Activated CD4-positive, alpha-beta T cell treated with anti-CD3 and anti-CD28 coated beads for 36 hours (primary cell): ENCODE measurements around the gene PCDHGA5. TPM values are rescaled to one million over a fixed set of nuclear protein-coding genes. Genes with fewer than 3 reads are reported as not detected.

Source experiments
- ATAC-seq: fragments of 200-7000 bp; cut with Tn5 transposase; one replicate; pipeline ENCODE4 v1.10.0; 2021; ENCODE audit warnings: mild to moderate bottlenecking, moderate library complexity
- CTCF ChIA-PET: fragments of 350-600 bp; sonication (Branson Sonifier 250); formaldehyde crosslinking; loops from one replicate; lab custom pipeline; 2021; ENCODE audit warnings: antibody characterized with exemption; lab: Charles Lee
- POLR2A ChIA-PET: fragments of 350-600 bp; sonication (Branson Sonifier 250); formaldehyde crosslinking; loops from one replicate; lab custom pipeline; 2021; ENCODE audit warnings: antibody characterized with exemption, inconsistent platforms; lab: Charles Lee
- DNase-seq: peaks from one replicate; pipeline ENCODE4 v3.0.0-alpha.2; 2020
- H3K27ac Mint-ChIP-seq: one replicate; pipeline ENCODE4 v1.8.0; 2021; ENCODE audit warnings: mixed read lengths
- H3K27me3 Mint-ChIP-seq: one replicate; pipeline ENCODE4 v1.8.0; 2021; ENCODE audit warnings: mixed read lengths
- H3K36me3 Mint-ChIP-seq: one replicate; pipeline ENCODE4 v1.8.0; 2021; ENCODE audit warnings: low read depth, mixed read lengths
- H3K4me1 Mint-ChIP-seq: one replicate; pipeline ENCODE4 v1.8.0; 2021; ENCODE audit warnings: mixed read lengths
- H3K4me3 Mint-ChIP-seq: one replicate; pipeline ENCODE4 v1.8.0; 2021; ENCODE audit warnings: mild to moderate bottlenecking, moderate library complexity, mixed read lengths
- H3K9me3 Mint-ChIP-seq: one replicate; pipeline ENCODE4 v1.8.0; 2021; ENCODE audit warnings: low read depth, mixed read lengths
- intact Hi-C, 2 experiments: fragments of 100-400 bp; cut with DNase I in 1 of 2; cut with micrococcal nuclease in 1 of 2; formaldehyde crosslinking; loops; one replicate each; pipeline versions ENCODE4 v1.14.2 to v1.15.1; 2022 to 2024; cut with DNase I, micrococcal nuclease
- total RNA-seq, 2 experiments: library from RNA; stranded (reverse); gene quantifications; one replicate each; pipeline ENCODE4 v1.2.3, GENCODE V29; 2021

The PCDHGA5 gene
- total RNA-seq, 2 experiments from 2014 or later = 0.07 to 0.09 TPM

GRCh38 chr5:141351591-141351990, 12.4 kb upstream of the PCDHGA5 start:
- Mint-ChIP-seq H3K4me1 (no peaks in the 10 kb centered on the region), H3K4me3 (no peak overlapping the region), H3K9me3 (peaks cover 14% of the 10 kb centered on the region), H3K36me3 (peaks cover 8% of the 10 kb centered on the region), H3K27ac (no peak overlapping the region), H3K27me3 (peaks cover 65% of the 10 kb centered on the region)
- CTCF ChIA-PET = interaction anchor here (0.6 kb wide), 1 partner anchor 159 kb away, joined by 3 read pairs; the partner anchor contains the start of gene PCDHB10
- no peak for DNase-seq
- POLR2A ChIA-PET = no interaction called here
- ATAC-seq = no peak
- intact Hi-C loops = no loop called here

GRCh38 chr5:141354900-141355469, 9.0 kb upstream of the PCDHGA5 start, which contains the start of gene PCDHGA4:
PCDHGA4 (plus strand) TSS chr5:141355021; CDS start chr5:141355108, 87 bp downstream.
- H3K9me3 Mint-ChIP-seq = peaks cover 11% of the 10 kb centered on the region
- ATAC-seq (no peak), DNase-seq (no peak)
- peaks cover 9% of the 10 kb centered on the region for H3K36me3 Mint-ChIP-seq
- H3K4me3 Mint-ChIP-seq = peak within 1 kb of the TSS; percentile 37
- H3K4me1 Mint-ChIP-seq = peaks cover 2% of the 10 kb centered on the region
- peaks cover 68% of the 10 kb centered on the region for H3K27me3 Mint-ChIP-seq
- ChIA-PET POLR2A (no interaction called here), CTCF (interaction anchor here (0.8 to 2.0 kb wide), 11 partner anchors 9 to 203 kb away, joined by 3 to 8 read pairs (median 4); partner anchors contain the start of genes PCDHGA12, PCDHGA5, PCDHGB3 and TAF7)
- intact Hi-C loops = no loop called here
- H3K27ac Mint-ChIP-seq = no peak within 1 kb of the TSS

- Mint-ChIP-seq H3K4me1 (peaks cover 2% of the 10 kb centered on the region), H3K9me3 (peaks cover 17% of the 10 kb centered on the region), H3K27me3 (peaks cover 70% of the 10 kb centered on the region), H3K4me3 (peak overlapping the region; percentile 37), H3K36me3 (peaks cover 12% of the 10 kb centered on the region), H3K27ac (no peak overlapping the region)
- no peak for ATAC-seq
- DNase-seq = no peak
- intact Hi-C loops = no loop called here
- ChIA-PET CTCF (interaction anchor here (0.8 to 2.0 kb wide), 10 partner anchors 8 to 209 kb away, joined by 3 to 8 read pairs (median 4); partner anchors contain the start of genes PCDHGA12, PCDHGA5 and TAF7), POLR2A (no interaction called here)
These were observed 8.3 kb upstream of the PCDHGA5 start for GRCh38 chr5:141355641-141356040.

GRCh38 chr5:141356133-141356532, 7.8 kb upstream of the PCDHGA5 start:
- DNase-seq = no peak
- H3K27ac Mint-ChIP-seq = no peak overlapping the region
- H3K36me3 Mint-ChIP-seq = peaks cover 17% of the 10 kb centered on the region
- peaks cover 19% of the 10 kb centered on the region for H3K9me3 Mint-ChIP-seq
- POLR2A ChIA-PET = no interaction called here
- H3K27me3 Mint-ChIP-seq = peaks cover 70% of the 10 kb centered on the region
- CTCF ChIA-PET = interaction anchor here (0.6 to 2.0 kb wide), 9 partner anchors 22 to 208 kb away, joined by 3 to 8 read pairs (median 5); partner anchors contain the start of genes PCDHGA12 and TAF7
- H3K4me1 Mint-ChIP-seq = peaks cover 2% of the 10 kb centered on the region
- no peak for ATAC-seq
- intact Hi-C loops = no loop called here
- H3K4me3 Mint-ChIP-seq = no peak overlapping the region

- Mint-ChIP-seq H3K4me3 (no peak overlapping the region), H3K27ac (no peak overlapping the region), H3K9me3 (peaks cover 22% of the 10 kb centered on the region), H3K36me3 (peaks cover 19% of the 10 kb centered on the region), H3K27me3 (peaks cover 70% of the 10 kb centered on the region), H3K4me1 (peaks cover 2% of the 10 kb centered on the region)
- no peak for ATAC-seq
- CTCF ChIA-PET = interaction anchor here (0.6 to 1.5 kb wide), 2 partner anchors 63 to 207 kb away, joined by 3 to 5 read pairs; no protein-coding TSS in a partner anchor
- intact Hi-C loops = no loop called here
- POLR2A ChIA-PET = no interaction called here
- DNase-seq = no peak
These were observed 7.0 kb upstream of the PCDHGA5 start for GRCh38 chr5:141356950-141357349.

- Mint-ChIP-seq H3K9me3 (peaks cover 32% of the 10 kb centered on the region), H3K4me3 (peak within 1 kb of the TSS; percentile 61), H3K27ac (no peak within 1 kb of the TSS), H3K36me3 (peaks cover 26% of the 10 kb centered on the region), H3K27me3 (peaks cover 76% of the 10 kb centered on the region), H3K4me1 (peaks cover 2% of the 10 kb centered on the region)
- CTCF ChIA-PET = interaction anchor here (1.0 to 2.4 kb wide), 5 partner anchors 10 to 204 kb away, joined by 3 to 6 read pairs (median 4); partner anchors contain the start of gene PCDHGA12
- POLR2A ChIA-PET = no interaction called here
- ATAC-seq (peak; percentile 19), DNase-seq (no peak)
- intact Hi-C loops = loop anchor here (5.0 to 10.0 kb wide), 5 partner anchors 115 to 565 kb away; partner anchors contain the start of genes PCDHA12 (in 1 of the 2), PCDHA2 (in 1 of the 2), PCDHA8 (in 1 of the 2) and PCDHA9 (in 1 of the 2)
These were observed 4.1 kb upstream of the PCDHGA5 start, which contains the start of gene PCDHGB2 for GRCh38 chr5:141359790-141360426. PCDHGB2 (plus strand) TSS chr5:141359994; CDS start chr5:141360136, 142 bp downstream.

GRCh38 chr5:141360685-141361084, 3.3 kb upstream of the PCDHGA5 start:
- no peak for ATAC-seq
- no peak overlapping the region for H3K27ac Mint-ChIP-seq
- ChIA-PET CTCF (interaction anchor here (1.1 kb wide), 1 partner anchor 25 kb away, joined by 3 read pairs; no protein-coding TSS in a partner anchor), POLR2A (no interaction called here)
- intact Hi-C loops = loop anchor here (5.0 to 10.0 kb wide), 5 partner anchors 116 to 566 kb away; partner anchors contain the start of genes PCDHA12 (in 1 of the 2), PCDHA2 (in 1 of the 2), PCDHA8 (in 1 of the 2) and PCDHA9 (in 1 of the 2)
- H3K4me3 Mint-ChIP-seq = no peak overlapping the region
- DNase-seq = no peak
- peaks cover 38% of the 10 kb centered on the region for H3K9me3 Mint-ChIP-seq
- H3K36me3 Mint-ChIP-seq = peaks cover 34% of the 10 kb centered on the region
- H3K4me1 Mint-ChIP-seq = peaks cover 2% of the 10 kb centered on the region
- H3K27me3 Mint-ChIP-seq = peaks cover 80% of the 10 kb centered on the region

- POLR2A ChIA-PET = no interaction called here
- peaks cover 40% of the 10 kb centered on the region for H3K9me3 Mint-ChIP-seq
- peaks cover 38% of the 10 kb centered on the region for H3K36me3 Mint-ChIP-seq
- no peak for DNase-seq
- H3K27me3 Mint-ChIP-seq = peaks cover 73% of the 10 kb centered on the region
- CTCF ChIA-PET = interaction anchor here (0.5 to 1.0 kb wide), 3 partner anchors 150 to 1429 kb away, joined by 3 read pairs; no protein-coding TSS in a partner anchor
- ATAC-seq = no peak
- intact Hi-C loops = loop anchor here (1.0 to 10.0 kb wide), 6 partner anchors 12 to 568 kb away; partner anchors contain the start of genes PCDHA12 (in 1 of the 2), PCDHA2 (in 1 of the 2), PCDHA8 (in 1 of the 2) and PCDHA9 (in 1 of the 2)
- H3K4me1 Mint-ChIP-seq = peaks cover 2% of the 10 kb centered on the region
- H3K4me3 Mint-ChIP-seq = no peak overlapping the region
- no peak overlapping the region for H3K27ac Mint-ChIP-seq
These were observed 1.2 kb upstream of the PCDHGA5 start for GRCh38 chr5:141362719-141363118.

GRCh38 chr5:141366016-141366896, 2.3 kb downstream of the PCDHGA5 start:
- no peak overlapping the region for H3K4me3 Mint-ChIP-seq
- POLR2A ChIA-PET = no interaction called here
- H3K4me1 Mint-ChIP-seq = peaks cover 3% of the 10 kb centered on the region
- H3K36me3 Mint-ChIP-seq = peaks cover 38% of the 10 kb centered on the region
- ATAC-seq (no peak), DNase-seq (no peak)
- intact Hi-C loops = loop anchor here (10.0 kb wide), 4 partner anchors 121 to 571 kb away; partner anchors contain the start of genes PCDHA12 (in 1 of the 2), PCDHA2 (in 1 of the 2), PCDHA8 (in 1 of the 2) and PCDHA9 (in 1 of the 2)
- H3K27me3 Mint-ChIP-seq = peaks cover 69% of the 10 kb centered on the region
- peaks cover 28% of the 10 kb centered on the region for H3K9me3 Mint-ChIP-seq
- no peak overlapping the region for H3K27ac Mint-ChIP-seq
- CTCF ChIA-PET = no interaction called here
